ES-I3 (cell line): ENCODE results near the gene ZNF611.
"Not testable (repeated sequence)": the region's sequence is repeated elsewhere in the genome, so short reads cannot be mapped to it uniquely, and the experiment has no call there.

Experiments used
- H3K36me3 ChIP-seq: 2 replicates; pipeline ENCODE4 v1.6.1; 2013; ENCODE audit warnings: mild to moderate bottlenecking, low read length, control low read depth, moderate library complexity; ENCODE audit not compliant: insufficient read depth
- H3K4me1 ChIP-seq: 2 replicates; pipeline ENCODE4 v1.6.1; 2013; ENCODE audit warnings: mild to moderate bottlenecking, control low read depth, low read length; ENCODE audit not compliant: insufficient read depth
- H3K9ac ChIP-seq: 2 replicates; pipeline ENCODE4 v1.6.1; 2013; ENCODE audit warnings: low read depth, mild to moderate bottlenecking, low read length, moderate library complexity
- H3K9me3 ChIP-seq: 2 replicates; pipeline ENCODE4 v1.6.1; 2013; ENCODE audit warnings: mild to moderate bottlenecking, low read length, moderate library complexity; ENCODE audit not compliant: control insufficient read depth, insufficient read depth

Gene ZNF611

GRCh38 chr19:52699555-52699954, 35.3 kb downstream of the ZNF611 start:
- not testable (repeated sequence) for H3K9ac ChIP-seq, H3K36me3 ChIP-seq, H3K9me3 ChIP-seq, H3K4me1 ChIP-seq

GRCh38 chr19:52695996-52696395, 38.8 kb downstream of the ZNF611 start:
- Histone ChIP-seq H3K9me3 (no peaks in the 10 kb centered on the region), H3K36me3 (no peaks in the 10 kb centered on the region), H3K4me1 (peaks cover 3% of the 10 kb centered on the region; the same call in 1 of the 2 replicates), H3K9ac (no peak overlapping the region)

DNA sequence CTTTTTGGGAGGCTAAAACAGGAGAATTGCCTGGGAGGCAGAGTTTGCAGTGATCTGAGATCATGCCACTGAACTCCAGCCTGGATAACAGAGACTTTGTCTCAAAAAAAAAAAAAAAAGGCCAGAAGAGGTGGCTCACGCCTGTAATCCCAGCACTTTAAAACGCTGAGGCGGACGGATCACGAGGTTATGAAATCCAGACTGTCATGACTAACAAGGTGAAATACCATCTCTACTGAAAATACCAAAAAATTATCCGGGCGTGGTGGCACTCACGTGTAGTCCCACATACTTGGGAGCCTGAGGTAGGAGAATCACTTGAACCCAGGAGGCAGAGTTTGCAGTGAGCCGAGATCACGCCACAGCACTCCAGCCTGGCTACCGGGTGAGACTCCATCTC, 39.9 kb downstream of the ZNF611 start:
- H3K36me3 ChIP-seq: no peaks in the 10 kb centered on the region
- no peaks in the 10 kb centered on the region for H3K9me3 ChIP-seq
- H3K4me1 ChIP-seq: peaks cover 3% of the 10 kb centered on the region; the same call in 1 of the 2 replicates
- H3K9ac ChIP-seq: no peak overlapping the region

GRCh38 chr19:52694281-52694680, 40.6 kb downstream of the ZNF611 start:
- not testable (repeated sequence) for H3K9ac ChIP-seq, H3K4me1 ChIP-seq, H3K36me3 ChIP-seq, H3K9me3 ChIP-seq

DNA sequence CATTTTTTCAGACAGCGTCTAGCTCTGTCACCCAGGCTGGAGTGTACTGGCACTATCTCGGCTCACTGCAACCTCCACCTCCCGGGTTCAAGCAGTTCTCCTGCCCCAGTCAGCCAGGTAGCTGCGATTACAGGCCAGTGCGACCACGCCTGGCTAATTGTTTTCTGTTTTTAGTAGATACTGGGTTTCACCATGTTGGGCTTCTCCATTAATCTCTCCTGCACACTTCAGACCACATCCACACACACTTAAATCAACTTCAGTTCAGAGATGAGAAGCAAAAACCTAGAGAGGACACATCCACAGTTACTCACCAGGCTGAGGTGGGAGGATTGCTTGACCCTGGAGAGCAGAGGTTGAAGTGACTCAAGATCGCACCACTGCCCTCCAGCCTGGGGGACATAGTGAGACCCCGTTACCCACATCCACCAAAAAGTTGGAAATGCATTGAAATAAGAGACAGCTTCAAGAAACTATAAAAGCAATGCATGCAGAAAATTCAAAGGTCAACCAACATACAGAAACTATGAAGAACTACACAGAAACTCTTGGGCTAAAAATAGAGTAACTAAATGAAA, 42.3 kb downstream of the ZNF611 start:
- Histone ChIP-seq H3K36me3 (no peaks in the 10 kb centered on the region), H3K9ac (no peak overlapping the region), H3K9me3 (no peaks in the 10 kb centered on the region), H3K4me1 (peaks cover 3% of the 10 kb centered on the region; the same call in 1 of the 2 replicates)

GRCh38 chr19:52691737-52692136, 43.1 kb downstream of the ZNF611 start:
- Histone ChIP-seq H3K9me3 (no peaks in the 10 kb centered on the region), H3K36me3 (no peaks in the 10 kb centered on the region), H3K9ac (peak overlapping the region; percentile 97; the same call in 1 of the 2 replicates), H3K4me1 (peaks cover 3% of the 10 kb centered on the region; the same call in 1 of the 2 replicates)

- H3K36me3 ChIP-seq: no peaks in the 10 kb centered on the region
- peak overlapping the region; percentile 97 for H3K9ac ChIP-seq
- H3K9me3 ChIP-seq: no peaks in the 10 kb centered on the region
- H3K4me1 ChIP-seq: peaks cover 3% of the 10 kb centered on the region; the same call in 1 of the 2 replicates
Observed at GRCh38 chr19:52691215-52691610, 43.6 kb downstream of the ZNF611 start.

- Histone ChIP-seq H3K9ac (peak overlapping the region; percentile 97), H3K36me3 (no peaks in the 10 kb centered on the region), H3K9me3 (no peaks in the 10 kb centered on the region), H3K4me1 (peaks cover 3% of the 10 kb centered on the region; the same call in 1 of the 2 replicates)
Observed at GRCh38 chr19:52690369-52691214, 44.3 kb downstream of the ZNF611 start.

DNA sequence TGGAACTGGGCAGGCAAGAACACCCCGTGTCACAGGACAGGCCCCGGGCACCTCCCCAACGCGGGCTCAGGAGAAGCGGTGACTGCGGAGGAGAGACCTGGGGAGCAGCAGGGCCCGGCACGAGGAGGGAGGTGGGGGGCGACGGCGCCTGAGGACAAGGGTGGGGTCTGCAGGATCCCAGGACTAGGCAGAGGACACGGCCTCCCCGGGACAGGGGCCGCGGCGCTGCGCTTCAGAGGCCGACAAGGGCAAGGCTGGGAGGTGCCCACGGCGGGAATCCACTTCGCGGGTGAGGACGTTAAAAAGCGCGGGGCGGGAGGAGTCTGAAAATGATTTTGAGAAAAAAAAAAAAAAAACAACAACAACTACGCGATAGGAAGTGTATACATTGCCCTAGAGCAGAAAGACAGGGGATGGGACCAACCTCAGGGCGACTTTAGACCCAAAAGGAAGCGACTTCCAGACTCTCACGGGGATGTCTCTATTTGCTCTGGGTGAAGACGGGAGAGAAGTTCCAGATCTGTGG, 44.9 kb downstream of the ZNF611 start:
- Histone ChIP-seq H3K36me3 (no peaks in the 10 kb centered on the region), H3K9ac (peak overlapping the region; percentile 97), H3K9me3 (no peaks in the 10 kb centered on the region), H3K4me1 (peaks cover 3% of the 10 kb centered on the region; the same call in 1 of the 2 replicates)

DNA sequence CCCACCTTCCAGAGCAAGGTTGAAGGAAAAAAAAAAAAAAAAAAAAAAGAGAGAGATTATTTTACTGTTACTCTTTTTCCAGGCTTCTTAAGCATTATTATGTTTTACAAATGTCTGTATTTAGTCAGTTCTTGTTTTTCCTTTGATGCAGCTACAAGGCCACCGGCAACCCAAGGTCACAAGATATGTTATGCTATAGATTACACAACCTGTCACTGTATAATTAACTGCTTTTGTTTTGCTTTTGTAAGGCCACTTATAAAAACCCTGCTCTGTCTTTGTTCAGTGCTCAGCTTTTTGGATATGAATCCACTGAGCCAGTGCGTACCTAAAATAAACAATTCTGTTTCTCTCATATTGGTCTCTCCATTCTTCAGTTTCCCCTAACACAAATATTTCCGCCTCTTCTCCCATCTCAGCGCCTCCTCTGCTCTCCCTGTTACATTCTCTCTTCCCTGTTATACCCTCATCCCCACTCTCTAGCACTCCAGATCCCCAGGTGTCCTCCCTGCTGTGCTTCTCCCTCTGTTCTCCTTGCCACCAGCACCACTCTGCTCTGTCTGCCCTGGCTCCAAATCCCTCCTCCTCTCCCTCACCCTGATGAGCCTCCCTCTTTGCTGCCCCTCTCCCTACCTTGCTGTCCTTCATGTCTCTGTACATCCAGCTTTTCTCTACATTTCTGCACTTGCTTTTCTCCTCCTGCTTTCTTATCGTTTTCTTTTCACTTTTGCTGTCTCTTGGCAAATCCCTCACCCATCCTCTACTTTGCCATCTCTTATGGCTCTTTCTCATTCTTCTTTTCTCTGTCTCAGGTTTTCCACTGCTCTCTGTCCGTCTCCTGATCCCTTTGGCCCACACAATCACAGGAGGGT, 45.7 kb downstream of the ZNF611 start:
- peak overlapping the region; percentile 97 for H3K9ac ChIP-seq
- H3K36me3 ChIP-seq, H3K4me1 ChIP-seq, H3K9me3 ChIP-seq: not testable (repeated sequence)

GRCh38 chr19:52688335-52688734, 46.5 kb downstream of the ZNF611 start:
- H3K9ac ChIP-seq: no peak overlapping the region
- H3K9me3 ChIP-seq: no peaks in the 10 kb centered on the region
- peaks cover 3% of the 10 kb centered on the region; the same call in 1 of the 2 replicates for H3K4me1 ChIP-seq
- H3K36me3 ChIP-seq: no peaks in the 10 kb centered on the region

- Histone ChIP-seq H3K9ac (no peak overlapping the region), H3K36me3 (no peaks in the 10 kb centered on the region), H3K4me1 (peaks cover 3% of the 10 kb centered on the region; the same call in 1 of the 2 replicates), H3K9me3 (no peaks in the 10 kb centered on the region)
Observed at GRCh38 chr19:52687684-52688083, 47.2 kb downstream of the ZNF611 start.

- no peak overlapping the region for H3K9ac ChIP-seq
Observed at GRCh38 chr19:52685811-52686210, 49.0 kb downstream of the ZNF611 start.

GRCh38 chr19:52681216-52681615, 53.6 kb downstream of the ZNF611 start:
- H3K9ac ChIP-seq, H3K4me1 ChIP-seq, H3K36me3 ChIP-seq, H3K9me3 ChIP-seq: not testable (repeated sequence)

More at GRCh38 chr19:52685811-52686210, 49.0 kb downstream of the ZNF611 start:
- no peaks in the 10 kb centered on the region for H3K9me3 ChIP-seq
- no peaks in the 10 kb centered on the region for H3K36me3 ChIP-seq
- H3K4me1 ChIP-seq: no peaks in the 10 kb centered on the region
